ENCODE measurements around the gene ZBTB9.

The ZBTB9 gene

GRCh38 chr6:33454009-33454946 is at the start of gene ZBTB9:
TSS of gene ZBTB9 (plus strand) at chr6:33454576. CDS start at chr6:33455101, 525 bp downstream.
- Histone ChIP-seq H3K4me1 (ENCODE audit: insufficient read depth, insufficient read length) (no peaks in the 10 kb centered on the region), H3K36me3 (ENCODE audit: insufficient read depth, insufficient read length, low read length) (peaks cover 47% of the 10 kb centered on the region), H3K9ac (ENCODE audit: insufficient read length, low read depth) (peak within 1 kb of the TSS; percentile 79), H3K4me3 (ENCODE audit: insufficient read length, low read depth) (peak within 1 kb of the TSS; percentile 71), H3K27me3 (ENCODE audit: insufficient read depth, insufficient read length) (no peaks in the 10 kb centered on the region), H3K9me3 (ENCODE audit: insufficient read depth, low read length) (no peaks in the 10 kb centered on the region)
- peak; percentile 87 for DNase-seq (ENCODE audit: low read depth, low spot score)
- TF ChIP-seq YY1 (IDR thresholded peaks at IDR 0.05; ENCODE audit: insufficient read depth, insufficient read length) (no peak), ZNF274 (IDR thresholded peaks at IDR 0.05; ENCODE audit: low read depth, low read length) (no peak), SUZ12 (IDR thresholded peaks at IDR 0.05; ENCODE audit: extremely low read depth, insufficient read depth, insufficient read length) (no peak)

GRCh38 chr6:33404884-33405283 is 49.5 kb upstream of the ZBTB9 start:
- Histone ChIP-seq H3K9ac (ENCODE audit: insufficient read length, low read depth) (no peak overlapping the region), H3K4me3 (ENCODE audit: insufficient read length, low read depth) (no peak overlapping the region), H3K9me3 (ENCODE audit: insufficient read depth, low read length) (no peaks in the 10 kb centered on the region), H3K27me3 (ENCODE audit: insufficient read depth, insufficient read length) (no peaks in the 10 kb centered on the region), H3K4me1 (ENCODE audit: insufficient read depth, insufficient read length) (no peaks in the 10 kb centered on the region), H3K36me3 (ENCODE audit: insufficient read depth, insufficient read length, low read length) (peaks cover 72% of the 10 kb centered on the region)
- TF ChIP-seq YY1 (IDR thresholded peaks at IDR 0.05; ENCODE audit: insufficient read depth, insufficient read length) (no peak), ZNF274 (IDR thresholded peaks at IDR 0.05; ENCODE audit: low read depth, low read length) (no peak), SUZ12 (IDR thresholded peaks at IDR 0.05; ENCODE audit: extremely low read depth, insufficient read depth, insufficient read length) (no peak)
- DNase-seq (ENCODE audit: low read depth, low spot score), result no peak

- Histone ChIP-seq H3K36me3 (ENCODE audit: insufficient read depth, insufficient read length, low read length) (peaks cover 66% of the 10 kb centered on the region), H3K9ac (ENCODE audit: insufficient read length, low read depth) (no peak overlapping the region)
- TF ChIP-seq SUZ12 (IDR thresholded peaks at IDR 0.05; ENCODE audit: extremely low read depth, insufficient read depth, insufficient read length), result no peak
- no peak for TF ChIP-seq ZNF274 (IDR thresholded peaks at IDR 0.05; ENCODE audit: low read depth, low read length)
- TF ChIP-seq YY1 (IDR thresholded peaks at IDR 0.05; ENCODE audit: insufficient read depth, insufficient read length), result no peak
Measured at GRCh38 chr6:33405386-33405940, 48.9 kb upstream of the ZBTB9 start.

GRCh38 chr6:33406126-33406525 is 48.2 kb upstream of the ZBTB9 start:
- peaks cover 61% of the 10 kb centered on the region for H3K36me3 ChIP-seq (ENCODE audit: insufficient read depth, insufficient read length, low read length)
- no peak overlapping the region for H3K9ac ChIP-seq (ENCODE audit: insufficient read length, low read depth)

More at GRCh38 chr6:33405386-33405940, 48.9 kb upstream of the ZBTB9 start:
- H3K27me3 ChIP-seq (ENCODE audit: insufficient read depth, insufficient read length), result no peaks in the 10 kb centered on the region
- no peak for DNase-seq (ENCODE audit: low read depth, low spot score)
- H3K4me3 ChIP-seq (ENCODE audit: insufficient read length, low read depth), result no peak overlapping the region
- no peaks in the 10 kb centered on the region for H3K4me1 ChIP-seq (ENCODE audit: insufficient read depth, insufficient read length)
- H3K9me3 ChIP-seq (ENCODE audit: insufficient read depth, low read length), result no peaks in the 10 kb centered on the region

GRCh38 chr6:33407132-33407718 is 47.2 kb upstream of the ZBTB9 start:
- Histone ChIP-seq H3K9me3 (ENCODE audit: insufficient read depth, low read length) (no peaks in the 10 kb centered on the region), H3K9ac (ENCODE audit: insufficient read length, low read depth) (no peak overlapping the region), H3K4me3 (ENCODE audit: insufficient read length, low read depth) (no peak overlapping the region), H3K36me3 (ENCODE audit: insufficient read depth, insufficient read length, low read length) (peaks cover 60% of the 10 kb centered on the region), H3K4me1 (ENCODE audit: insufficient read depth, insufficient read length) (no peaks in the 10 kb centered on the region), H3K27me3 (ENCODE audit: insufficient read depth, insufficient read length) (no peaks in the 10 kb centered on the region)
- DNase-seq (ENCODE audit: low read depth, low spot score), result no peak
- TF ChIP-seq YY1 (IDR thresholded peaks at IDR 0.05; ENCODE audit: insufficient read depth, insufficient read length) (no peak), SUZ12 (IDR thresholded peaks at IDR 0.05; ENCODE audit: extremely low read depth, insufficient read depth, insufficient read length) (no peak), ZNF274 (IDR thresholded peaks at IDR 0.05; ENCODE audit: low read depth, low read length) (no peak)

More at GRCh38 chr6:33406126-33406525, 48.2 kb upstream of the ZBTB9 start:
- Histone ChIP-seq H3K27me3 (ENCODE audit: insufficient read depth, insufficient read length) (no peaks in the 10 kb centered on the region), H3K4me1 (ENCODE audit: insufficient read depth, insufficient read length) (no peaks in the 10 kb centered on the region), H3K4me3 (ENCODE audit: insufficient read length, low read depth) (no peak overlapping the region), H3K9me3 (ENCODE audit: insufficient read depth, low read length) (no peaks in the 10 kb centered on the region)
- TF ChIP-seq SUZ12 (IDR thresholded peaks at IDR 0.05; ENCODE audit: extremely low read depth, insufficient read depth, insufficient read length) (no peak), ZNF274 (IDR thresholded peaks at IDR 0.05; ENCODE audit: low read depth, low read length) (no peak), YY1 (IDR thresholded peaks at IDR 0.05; ENCODE audit: insufficient read depth, insufficient read length) (no peak)
- no peak for DNase-seq (ENCODE audit: low read depth, low spot score)

GRCh38 chr6:33410050-33410710 is 44.2 kb upstream of the ZBTB9 start:
- peak overlapping the region; percentile 56 for H3K9ac ChIP-seq (ENCODE audit: insufficient read length, low read depth)
- DNase-seq (ENCODE audit: low read depth, low spot score), result peak; percentile 90
- no peaks in the 10 kb centered on the region for H3K9me3 ChIP-seq (ENCODE audit: insufficient read depth, low read length)
- TF ChIP-seq ZNF274 (IDR thresholded peaks at IDR 0.05; ENCODE audit: low read depth, low read length) (no peak), YY1 (IDR thresholded peaks at IDR 0.05; ENCODE audit: insufficient read depth, insufficient read length) (no peak), SUZ12 (IDR thresholded peaks at IDR 0.05; ENCODE audit: extremely low read depth, insufficient read depth, insufficient read length) (no peak)
- H3K36me3 ChIP-seq (ENCODE audit: insufficient read depth, insufficient read length, low read length), result peaks cover 62% of the 10 kb centered on the region
- no peaks in the 10 kb centered on the region for H3K27me3 ChIP-seq (ENCODE audit: insufficient read depth, insufficient read length)
- H3K4me1 ChIP-seq (ENCODE audit: insufficient read depth, insufficient read length), result no peaks in the 10 kb centered on the region
- H3K4me3 ChIP-seq (ENCODE audit: insufficient read length, low read depth), result peak overlapping the region; percentile 37
